GM19438 (cell line): ENCODE results near the gene HTR5A.

ENCODE experiments used
- ATAC-seq: cut with Tn5 transposase; IDR thresholded peaks from one replicate; pipeline ENCODE4 v1.9.1; 2021; ENCODE audit warnings: low read depth; ENCODE audit not compliant: unreplicated experiment

Gene HTR5A

GRCh38 chr7:155136619-155137243, 66.6 kb downstream of the HTR5A start:
- ATAC-seq, result no peak
